IMR-90 (cell line): ENCODE measurements around the gene DCLK1.

Experiments used
- CEBPB ChIP-seq: IDR thresholded peaks from 2 replicates; pipeline ENCODE4 v1.6.1; 2012; ENCODE audit warnings: low read depth, low read length, improper control_type of control experiment
- CHD1 ChIP-seq: IDR thresholded peaks from 2 replicates; pipeline ENCODE4 v1.6.1; 2012; ENCODE audit warnings: low read depth, low read length, improper control_type of control experiment
- CTCF ChIP-seq: conservative IDR thresholded peaks from 2 replicates; pipeline ENCODE4 v1.5.1; 2012; ENCODE audit warnings: mild to moderate bottlenecking, low read depth, low read length, improper control_type of control experiment
- FOS ChIP-seq: fragments of 150-350 bp; IDR thresholded peaks from 2 replicates; pipeline ENCODE4 v1.6.1; 2016; ENCODE audit warnings: low read depth, low read length
- MAZ ChIP-seq: IDR thresholded peaks from 2 replicates; pipeline ENCODE4 v1.6.1; 2012; ENCODE audit warnings: low read depth, mild to moderate bottlenecking, low read length, improper control_type of control experiment, moderate library complexity, borderline replicate concordance
- MXI1 ChIP-seq: IDR thresholded peaks from 2 replicates; pipeline ENCODE4 v1.6.1; 2012; ENCODE audit warnings: low read depth, mild to moderate bottlenecking, low read length, moderate library complexity, borderline replicate concordance
- NFE2L2 ChIP-seq: fragments of 150-350 bp; IDR thresholded peaks from 2 replicates; pipeline ENCODE4 v1.6.1; 2016; ENCODE audit warnings: low read depth, mild to moderate bottlenecking, low read length
- POLR2A ChIP-seq: IDR thresholded peaks from 2 replicates; pipeline ENCODE4 v1.6.1; 2012; ENCODE audit warnings: mild to moderate bottlenecking, low read depth, low read length
- RAD21 ChIP-seq: IDR thresholded peaks from 2 replicates; pipeline ENCODE4 v1.6.1; 2012; ENCODE audit warnings: low read length, improper control_type of control experiment
- RCOR1 ChIP-seq: IDR thresholded peaks from 2 replicates; pipeline ENCODE4 v1.6.1; 2012; ENCODE audit warnings: mild to moderate bottlenecking, low read length, improper control_type of control experiment; ENCODE audit not compliant: insufficient replicate concordance
- SMC3 ChIP-seq: fragments of 150-350 bp; IDR thresholded peaks from 2 replicates; pipeline ENCODE4 v1.6.1; 2016; ENCODE audit warnings: low read depth, mild to moderate bottlenecking, antibody characterized with exemption, low read length, moderate library complexity
- USF2 ChIP-seq: fragments of 150-350 bp; IDR thresholded peaks from 2 replicates; pipeline ENCODE4 v1.6.1; 2017; ENCODE audit warnings: mild to moderate bottlenecking, antibody characterized with exemption, low read length, low read depth

DNA sequence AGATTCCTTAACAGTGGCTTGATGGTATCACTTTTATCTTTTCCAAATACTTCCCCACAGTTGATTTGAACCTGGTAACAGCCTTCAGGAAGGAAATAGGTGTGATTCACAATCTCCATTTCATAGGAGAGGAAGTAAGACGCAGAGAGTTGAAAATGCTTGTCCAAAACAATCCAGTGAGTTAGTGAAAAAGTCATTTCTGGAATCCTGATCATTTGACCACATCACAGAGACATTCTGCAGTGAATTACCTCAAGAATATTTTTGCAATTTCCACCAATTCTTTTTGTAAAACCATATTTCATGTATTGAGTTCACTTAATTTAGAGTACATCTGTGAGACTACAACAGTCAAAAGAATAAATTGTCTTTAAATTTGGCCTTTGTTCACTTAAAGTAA is 292.8 kb downstream of the DCLK1 start:
- TF ChIP-seq CTCF (no peak), SMC3 (no peak), USF2 (no peak), RAD21 (no peak), MXI1 (no peak), CHD1 (no peak), POLR2A (no peak), NFE2L2 (no peak), FOS (no peak), CEBPB (no peak), MAZ (no peak), RCOR1 (no peak)
